Bronchial epithelial cell (primary cell): ENCODE data around the gene ANKS6. TPM values are rescaled to one million over a fixed set of nuclear protein-coding genes. Genes with fewer than 3 reads are reported as not detected.

ENCODE experiments used
- DNase-seq: peaks from one replicate; pipeline ENCODE4 v3.0.0-alpha.2; 2010; ENCODE audit warnings: low read depth
- FAIRE-seq: peaks from 2 replicates; lab custom pipeline; 2011; peaks lifted over from hg19 to GRCh38; lab: Jason Lieb, UNC
- H3K27me3 ChIP-seq: 2 replicates; pipeline ENCODE4 v1.5.1; 2011; ENCODE audit warnings: low read length; ENCODE audit not compliant: control insufficient read depth, insufficient read depth
- H3K36me3 ChIP-seq: 2 replicates; pipeline ENCODE4 v1.5.1; 2011; ENCODE audit warnings: low read length; ENCODE audit not compliant: control insufficient read depth, insufficient read depth
- H3K4me3 ChIP-seq: 2 replicates; pipeline ENCODE4 v1.5.1; 2011; ENCODE audit warnings: mild to moderate bottlenecking, low read depth, low read length, control low read depth
- total RNA-seq: library from RNA; depleted of rRNA; stranded (reverse); fragments of >200 nt; gene quantifications from 2 replicates; pipeline ENCODE4 v1.2.1, GENCODE V29; 2014
- TF ChIP-seq, protein P1 (sequence below): IDR thresholded peaks from 2 replicates; pipeline ENCODE4 v1.5.1; 2011; ENCODE audit warnings: mild to moderate bottlenecking, moderate library complexity, low read length, control low read depth, inconsistent platforms; ENCODE audit not compliant: insufficient read depth, severe bottlenecking

Gene ANKS6
- total RNA-seq, 1 donor from 2014 or later: 32.1 TPM

DNA sequence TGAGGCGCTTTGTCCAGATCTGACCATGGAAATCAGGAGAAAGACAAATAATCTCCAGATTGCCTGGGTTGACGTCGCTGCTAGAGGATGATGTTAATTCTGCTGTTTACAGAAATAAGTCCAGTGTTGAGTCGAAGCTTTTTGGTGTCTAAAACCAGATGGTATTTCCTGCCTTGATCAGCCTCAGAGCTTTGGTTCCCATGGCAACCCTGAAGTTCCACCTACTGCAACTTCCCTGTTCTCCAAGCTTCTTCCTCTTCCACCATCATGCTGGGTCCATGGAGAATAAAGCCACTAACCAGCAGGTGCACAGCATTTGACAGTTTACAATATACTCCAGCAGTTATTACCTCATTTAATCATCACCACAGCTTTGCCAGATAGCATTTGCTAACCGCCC lies 69.6 kb downstream of the ANKS6 start:
- DNase-seq: no peak
- TF ChIP-seq, protein P1, sequence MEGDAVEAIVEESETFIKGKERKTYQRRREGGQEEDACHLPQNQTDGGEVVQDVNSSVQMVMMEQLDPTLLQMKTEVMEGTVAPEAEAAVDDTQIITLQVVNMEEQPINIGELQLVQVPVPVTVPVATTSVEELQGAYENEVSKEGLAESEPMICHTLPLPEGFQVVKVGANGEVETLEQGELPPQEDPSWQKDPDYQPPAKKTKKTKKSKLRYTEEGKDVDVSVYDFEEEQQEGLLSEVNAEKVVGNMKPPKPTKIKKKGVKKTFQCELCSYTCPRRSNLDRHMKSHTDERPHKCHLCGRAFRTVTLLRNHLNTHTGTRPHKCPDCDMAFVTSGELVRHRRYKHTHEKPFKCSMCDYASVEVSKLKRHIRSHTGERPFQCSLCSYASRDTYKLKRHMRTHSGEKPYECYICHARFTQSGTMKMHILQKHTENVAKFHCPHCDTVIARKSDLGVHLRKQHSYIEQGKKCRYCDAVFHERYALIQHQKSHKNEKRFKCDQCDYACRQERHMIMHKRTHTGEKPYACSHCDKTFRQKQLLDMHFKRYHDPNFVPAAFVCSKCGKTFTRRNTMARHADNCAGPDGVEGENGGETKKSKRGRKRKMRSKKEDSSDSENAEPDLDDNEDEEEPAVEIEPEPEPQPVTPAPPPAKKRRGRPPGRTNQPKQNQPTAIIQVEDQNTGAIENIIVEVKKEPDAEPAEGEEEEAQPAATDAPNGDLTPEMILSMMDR: no peak
- H3K4me3 ChIP-seq: no peak overlapping the region

DNA sequence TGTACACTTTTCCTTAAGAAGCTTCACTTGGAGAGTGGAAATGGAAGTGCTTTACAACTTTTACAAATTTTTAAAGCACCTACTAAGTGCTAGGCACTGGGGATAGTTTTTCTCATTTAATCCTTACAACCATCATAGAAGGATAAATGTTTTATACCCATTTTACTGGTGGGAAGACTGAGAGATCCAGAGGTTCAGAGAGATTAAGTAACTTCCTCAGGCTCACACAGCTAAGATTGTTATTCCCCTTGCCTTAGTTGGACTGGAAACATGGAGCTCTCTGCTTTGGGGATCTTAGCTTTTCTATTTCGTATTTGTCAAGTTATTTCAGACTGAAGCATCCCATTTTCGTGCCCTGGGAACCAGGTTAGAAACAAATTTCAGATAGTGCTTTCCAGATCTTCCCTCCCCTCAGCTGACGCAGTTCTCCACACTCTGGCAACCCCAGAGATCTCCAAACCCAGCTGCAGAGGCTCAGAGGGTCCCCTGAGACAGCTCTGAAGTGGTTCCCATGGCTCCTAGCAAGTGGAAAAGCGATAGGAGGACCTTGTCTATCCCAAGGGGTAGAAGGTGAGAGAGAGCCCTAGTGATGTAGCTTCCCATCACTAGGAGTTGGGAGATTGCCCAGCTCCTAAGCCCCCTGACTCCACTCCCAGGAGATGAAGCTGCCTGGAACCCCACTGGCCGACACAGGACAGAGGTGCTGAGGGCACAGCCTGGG lies 71.4 kb downstream of the ANKS6 start:
- DNase-seq (no peak), FAIRE-seq (no peak)
- Histone ChIP-seq H3K4me3 (no peak overlapping the region), H3K36me3 (no peaks in the 10 kb centered on the region), H3K27me3 (peaks cover 1% of the 10 kb centered on the region)
- TF ChIP-seq, protein P1: no peak

More for the DNA sequence above, 69.6 kb downstream of the ANKS6 start:
- Histone ChIP-seq H3K36me3 (no peaks in the 10 kb centered on the region), H3K27me3 (peaks cover 1% of the 10 kb centered on the region)
- no peak for FAIRE-seq

DNA sequence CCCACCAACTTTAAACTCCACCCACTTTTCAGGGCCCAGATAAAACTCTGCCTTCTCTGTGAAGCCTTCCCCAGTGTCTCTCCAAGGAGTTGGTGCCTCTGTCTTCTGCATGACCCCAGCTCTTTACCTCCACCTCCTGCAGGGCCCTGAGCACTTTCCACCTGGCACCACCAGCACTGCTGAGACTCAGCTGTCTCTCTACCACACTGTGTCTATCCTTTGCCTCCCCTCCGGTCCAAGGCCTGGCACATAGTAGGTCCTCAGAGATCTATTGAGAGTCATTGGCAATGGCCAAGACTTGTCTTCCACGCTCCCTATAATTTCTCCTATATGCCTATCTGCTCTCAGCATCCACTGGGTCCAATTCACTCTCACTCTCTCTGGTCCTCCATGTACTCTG lies 74.7 kb downstream of the ANKS6 start:
- DNase-seq: no peak

DNA sequence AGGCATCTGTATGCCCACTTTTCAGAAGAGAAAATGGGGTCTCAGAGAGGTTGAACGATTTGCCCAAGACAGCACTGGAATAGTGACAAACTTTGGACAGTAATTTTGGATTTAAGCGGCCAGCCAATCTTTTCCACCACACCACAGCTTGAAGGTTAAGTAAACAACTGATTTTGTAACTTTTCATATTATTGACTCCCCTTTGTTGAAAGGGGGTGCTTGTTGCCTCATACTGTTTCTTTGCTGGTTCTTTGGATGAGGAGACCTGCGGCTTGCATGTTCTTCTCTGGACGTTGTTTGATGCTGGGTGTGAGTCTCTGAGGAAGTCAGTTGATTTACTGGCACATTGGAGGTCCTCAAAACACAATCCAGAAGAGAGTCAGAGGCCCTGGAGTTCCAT lies 76.0 kb downstream of the ANKS6 start:
- Histone ChIP-seq H3K4me3 (no peak overlapping the region), H3K36me3 (no peaks in the 10 kb centered on the region), H3K27me3 (no peaks in the 10 kb centered on the region)
- TF ChIP-seq, protein P1: no peak
- no peak for DNase-seq
- FAIRE-seq: no peak

More for the DNA sequence above, 74.7 kb downstream of the ANKS6 start:
- TF ChIP-seq, protein P1: no peak
- no peak for FAIRE-seq
- no peaks in the 10 kb centered on the region for H3K36me3 ChIP-seq
- H3K4me3 ChIP-seq: no peak overlapping the region
- H3K27me3 ChIP-seq: peaks cover 1% of the 10 kb centered on the region

DNA sequence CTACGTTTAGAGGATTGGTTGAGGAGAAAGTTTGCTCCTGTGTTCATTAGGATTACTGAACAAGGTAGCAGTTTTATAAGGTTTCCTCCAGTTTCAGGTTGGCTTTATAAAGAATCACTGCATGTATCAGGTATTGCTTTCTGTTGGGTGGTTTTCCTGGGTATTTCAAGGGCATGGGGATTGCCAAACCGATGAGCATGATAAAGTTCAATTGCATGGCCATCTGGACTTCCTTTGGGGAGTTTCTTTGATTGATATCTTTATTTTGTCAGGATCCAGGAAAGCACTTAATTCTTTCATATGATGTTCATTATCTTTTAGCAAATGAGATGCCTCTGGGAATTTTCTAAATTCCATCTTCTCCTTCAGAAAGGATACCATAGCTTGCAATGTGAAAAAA lies 77.3 kb downstream of the ANKS6 start:
- TF ChIP-seq, protein P1: no peak
- Histone ChIP-seq H3K4me3 (no peak overlapping the region), H3K27me3 (peaks cover 2% of the 10 kb centered on the region), H3K36me3 (no peaks in the 10 kb centered on the region)
- peak; percentile 32 for FAIRE-seq
- no peak for DNase-seq

DNA sequence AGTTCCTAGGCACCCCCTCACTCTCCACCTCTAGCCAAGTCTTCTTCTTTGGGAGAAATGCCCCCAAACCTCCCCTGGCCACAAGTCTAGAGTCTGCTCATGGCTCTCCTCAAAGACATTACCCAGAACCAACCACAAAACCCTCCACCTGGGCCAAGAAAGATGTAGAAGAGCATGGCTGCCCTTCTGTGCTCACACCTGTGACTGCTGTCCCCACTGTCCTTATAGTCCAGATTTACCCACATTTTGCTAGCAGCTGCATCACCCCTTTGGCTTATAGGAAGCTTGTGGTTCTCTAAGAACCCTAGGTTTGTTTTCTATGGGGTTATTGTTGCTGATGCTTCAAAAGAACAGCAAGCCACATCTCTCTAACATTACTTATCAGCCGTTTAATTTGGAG lies 81.5 kb downstream of the ANKS6 start:
- DNase-seq: no peak
- no peaks in the 10 kb centered on the region for H3K36me3 ChIP-seq
- no peak overlapping the region for H3K4me3 ChIP-seq
- TF ChIP-seq, protein P1: no peak
- no peak for FAIRE-seq
- peaks cover 12% of the 10 kb centered on the region for H3K27me3 ChIP-seq
